IPS DF 4.7 (cell line): ENCODE data around the gene AUH.

ENCODE experiments used
- DNase-seq: peaks from one replicate; pipeline ENCODE4 v3.0.0-alpha.2; 2013; ENCODE audit warnings: low spot score; ENCODE audit errors: extremely low read depth

AUH gene

GRCh38 chr9:91247278-91247677 is 114.4 kb downstream of the AUH start:
- no peak for DNase-seq

DNA sequence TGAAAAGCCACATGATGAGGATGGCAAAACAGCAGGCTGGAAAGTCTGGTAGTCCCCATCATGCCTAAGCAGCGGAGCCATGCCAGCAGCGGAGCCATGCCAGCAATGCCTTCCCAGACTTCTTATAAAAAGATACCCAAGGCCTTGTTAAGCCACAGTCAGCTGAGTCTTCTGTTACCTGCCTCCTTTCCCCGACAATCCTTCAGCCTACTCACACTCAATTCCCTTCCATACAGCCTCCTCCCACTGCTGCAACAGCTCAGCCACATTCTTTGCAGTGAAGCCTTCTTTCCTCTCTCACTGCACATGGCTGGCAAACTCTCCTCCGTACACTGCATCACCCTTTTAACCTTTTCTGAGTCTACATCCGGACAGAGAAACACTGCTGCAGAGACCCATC is 114.9 kb downstream of the AUH start:
- no peak for DNase-seq

GRCh38 chr9:91245431-91246313 is 116.0 kb downstream of the AUH start:
- DNase-seq, result no peak

- DNase-seq, result no peak
Measured at GRCh38 chr9:91243029-91243428, 118.7 kb downstream of the AUH start.

DNA sequence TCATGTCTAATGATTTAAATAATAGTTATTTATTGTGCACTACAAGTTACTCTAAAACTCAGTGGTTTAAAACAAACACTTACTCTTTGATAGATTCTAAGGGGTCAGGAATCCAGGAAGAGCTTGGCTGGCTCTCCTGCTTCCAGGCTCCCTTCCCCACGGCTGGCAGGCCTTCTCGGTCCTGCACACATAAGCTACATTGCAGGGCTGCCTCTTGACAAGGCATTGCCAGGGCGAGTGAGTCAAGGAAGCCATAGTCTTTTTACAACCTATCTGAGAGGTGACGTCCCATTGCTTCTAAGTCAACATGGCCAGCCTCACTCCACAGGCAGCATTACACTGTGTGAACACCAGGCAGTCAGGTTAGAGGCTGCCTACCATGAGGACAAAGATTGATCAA is 119.8 kb downstream of the AUH start:
- no peak for DNase-seq

GRCh38 chr9:91240596-91241165 is 121.0 kb downstream of the AUH start:
- no peak for DNase-seq

GRCh38 chr9:91239367-91240111 is 122.2 kb downstream of the AUH start:
- no peak for DNase-seq

GRCh38 chr9:91234523-91234922 is 127.2 kb downstream of the AUH start:
- no peak for DNase-seq

DNA sequence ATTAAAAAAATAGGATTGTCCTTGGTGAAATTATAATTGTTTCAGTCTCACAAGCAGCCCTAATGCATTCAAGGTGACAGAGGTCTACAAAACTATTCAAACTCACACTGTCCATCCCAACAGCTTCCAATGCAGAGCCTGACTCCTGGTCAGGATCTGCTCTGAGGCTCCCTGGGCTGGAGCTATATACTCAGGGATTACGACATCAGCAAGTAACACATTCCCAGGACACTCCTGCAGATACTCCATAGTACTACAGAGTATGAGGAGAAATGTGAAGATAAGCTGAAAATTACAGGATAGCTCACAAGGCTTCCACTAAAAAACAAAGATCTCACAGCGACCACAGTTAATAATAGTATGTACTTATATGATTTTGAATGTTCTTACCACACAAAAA is 130.1 kb downstream of the AUH start:
- DNase-seq, result no peak

- DNase-seq, result no peak
Measured at GRCh38 chr9:91223000-91223399, 138.7 kb downstream of the AUH start.

- DNase-seq, result no peak
Measured at GRCh38 chr9:91222457-91222856, 139.3 kb downstream of the AUH start.

DNA sequence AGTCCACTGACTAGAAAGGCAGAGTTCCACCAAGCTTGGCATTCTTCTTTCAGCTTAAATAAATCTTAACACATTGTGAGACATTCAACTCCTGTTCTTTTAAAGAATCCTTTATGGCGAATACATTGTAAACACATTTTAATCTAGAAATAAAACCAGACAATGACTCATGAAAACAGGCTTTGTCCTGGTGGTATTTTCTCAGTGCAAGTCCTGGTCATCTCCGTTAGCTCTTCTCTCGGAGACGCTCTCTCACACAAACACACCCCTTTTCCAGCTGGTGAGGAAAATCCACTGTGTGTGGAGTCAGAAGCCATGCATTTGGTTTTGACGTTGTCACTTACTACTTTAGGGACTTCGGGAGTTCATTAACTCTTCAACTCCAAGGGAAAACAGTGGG is 140.4 kb downstream of the AUH start:
- no peak for DNase-seq

GRCh38 chr9:91220491-91221135 is 141.1 kb downstream of the AUH start:
- no peak for DNase-seq

- DNase-seq, result no peak
Measured at GRCh38 chr9:91220021-91220420, 141.7 kb downstream of the AUH start.

DNA sequence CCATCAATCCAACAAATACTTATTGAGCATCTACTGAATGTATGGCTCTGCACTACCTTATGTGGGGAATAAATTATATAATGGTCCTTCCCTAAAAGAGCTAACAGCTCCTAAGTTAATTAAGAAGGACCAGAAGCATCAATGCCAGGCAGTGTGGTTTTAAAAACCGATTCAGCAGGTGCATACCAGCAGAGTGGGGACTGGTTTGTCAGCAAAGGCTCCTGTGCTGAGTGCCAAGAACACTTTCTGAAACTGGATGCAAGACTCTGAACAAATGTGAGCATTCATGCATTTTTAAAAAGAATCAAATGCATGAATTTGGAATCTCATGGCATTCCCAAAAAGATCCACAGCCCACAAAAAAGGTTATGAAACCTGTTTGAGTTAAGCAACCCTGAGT is 142.2 kb downstream of the AUH start:
- DNase-seq, result no peak

GRCh38 chr9:91217388-91217787 is 144.3 kb downstream of the AUH start:
- DNase-seq, result no peak

- no peak for DNase-seq
Measured at GRCh38 chr9:91214867-91215266, 146.9 kb downstream of the AUH start.

DNA sequence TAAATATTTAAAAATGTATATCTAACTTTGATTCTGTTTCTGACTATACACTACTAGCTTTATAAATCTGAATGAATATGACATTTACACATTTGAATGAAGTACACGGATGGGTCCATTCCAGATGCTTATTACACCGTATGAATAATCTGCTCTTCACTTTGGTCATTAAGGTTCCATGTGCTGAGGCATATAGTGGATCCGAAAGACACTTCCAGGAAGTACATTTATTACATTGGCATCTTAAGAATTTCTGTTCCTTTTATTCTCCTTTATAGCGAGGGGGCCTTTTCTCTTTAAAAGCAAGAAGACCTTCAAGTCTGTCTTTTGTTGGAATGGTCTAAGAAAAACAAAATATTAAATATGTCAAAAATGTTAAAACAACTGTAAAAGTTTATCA is 147.6 kb downstream of the AUH start:
- DNase-seq, result no peak

DNA sequence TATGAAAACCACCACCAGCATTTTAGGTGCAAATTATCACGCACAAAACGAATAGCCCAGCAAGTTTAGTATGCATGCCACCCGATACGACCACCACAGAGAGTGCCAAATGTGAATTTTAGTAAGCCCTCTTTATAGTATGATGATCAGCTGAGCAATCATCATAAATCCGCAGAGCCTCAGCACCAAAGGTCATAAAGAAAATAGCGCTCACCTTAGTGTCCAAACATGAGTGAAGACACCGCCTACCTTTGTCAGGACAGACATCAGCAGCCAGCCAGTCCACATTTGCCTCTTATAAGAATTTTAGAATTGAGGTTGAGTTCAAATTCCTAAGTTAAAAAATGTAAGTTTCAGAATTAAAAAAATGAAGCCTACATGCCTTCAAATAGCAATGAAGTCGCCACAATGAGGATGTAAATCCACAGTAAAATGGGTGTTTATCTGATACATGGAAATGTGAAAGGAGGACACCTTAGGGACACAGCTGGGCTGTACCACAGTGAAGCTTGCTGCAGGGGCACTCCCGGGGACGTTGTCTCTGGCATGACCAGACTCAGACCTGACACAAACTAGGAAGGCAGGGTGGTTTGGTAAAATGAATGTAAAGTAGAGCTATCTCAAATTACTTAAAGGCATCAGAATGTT is 149.0 kb downstream of the AUH start:
- DNase-seq, result no peak

DNA sequence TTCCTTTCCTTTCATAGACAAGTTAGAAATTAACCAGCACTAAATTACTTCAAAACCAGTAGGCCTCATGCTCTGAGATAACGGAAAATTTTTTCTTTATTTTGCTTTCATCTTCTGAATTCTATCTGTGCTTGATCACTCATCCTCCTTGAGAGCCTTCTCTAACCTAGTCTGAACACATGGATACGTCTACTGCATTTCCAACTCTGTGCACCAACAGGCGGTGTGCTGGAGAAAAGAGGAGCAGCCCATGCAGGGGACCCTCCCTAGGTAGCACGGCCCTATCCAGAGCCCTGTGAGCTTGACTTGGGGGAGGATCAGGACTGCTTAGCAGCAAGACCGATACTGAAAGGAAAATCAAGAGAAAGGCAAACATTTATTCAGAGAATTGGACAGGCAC is 149.8 kb downstream of the AUH start:
- DNase-seq, result no peak

DNA sequence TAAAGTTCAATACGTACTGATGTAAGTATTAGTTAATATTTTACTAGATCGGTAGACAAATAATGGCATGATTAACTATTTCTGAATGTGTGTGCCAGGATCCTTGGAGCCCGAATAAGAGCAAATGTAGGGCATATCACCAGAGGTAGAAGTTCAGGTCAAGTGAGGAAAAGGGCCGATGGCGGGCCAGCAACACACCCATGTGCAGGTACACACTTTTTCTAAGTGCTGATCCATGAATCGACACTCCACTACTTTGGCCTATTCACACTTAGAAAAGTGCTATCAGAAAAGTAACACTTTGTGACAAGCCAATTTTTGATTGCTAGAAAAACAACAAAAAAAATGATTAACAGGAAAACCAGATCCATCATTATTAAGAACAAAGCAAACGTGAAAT is 150.3 kb downstream of the AUH start:
- no peak for DNase-seq
